Ovary (tissue), 9 donors: ENCODE data around the gene SLC25A18. TPM values are rescaled to one million over a fixed set of nuclear protein-coding genes. Genes with fewer than 3 reads are reported as not detected.

Experiments used
- DNase-seq, 5 donors: peaks; one replicate each; pipeline ENCODE4 v3.0.0-alpha.2; 2019 to 2020
- H3K27ac ChIP-seq, 2 donors: fragments of 200-600 bp; one replicate each; pipeline versions ENCODE4 v1.5.1 to v1.8.0; 2019 to 2022
- H3K27me3 ChIP-seq: fragments of 200-600 bp; one replicate; pipeline ENCODE4 v1.8.0; 2022
- H3K36me3 ChIP-seq: fragments of 200-600 bp; sonication (generic); one replicate; pipeline ENCODE4 v1.5.1; 2019
- H3K4me1 ChIP-seq: one replicate; pipeline ENCODE4 v1.8.1; 2013; ENCODE audit warnings: mild to moderate bottlenecking, moderate library complexity; ENCODE audit not compliant: insufficient read depth
- H3K4me3 ChIP-seq: fragments of 200-600 bp; sonication (generic); one replicate; pipeline ENCODE4 v1.5.1; 2017
- H3K9me3 ChIP-seq, 2 donors: fragments of 200-600 bp in 1 of 2; sonication (generic) in 1 of 2; one replicate each; pipeline versions ENCODE4 v1.5.1 to v1.8.1; 2013 to 2019; ENCODE audit warnings: mild to moderate bottlenecking in 1 of 2, moderate library complexity in 1 of 2
- EP300 ChIP-seq: sonication (generic); formaldehyde crosslinking; IDR thresholded peaks from one replicate; pipeline ENCODE4 v1.6.1; 2017; ENCODE audit warnings: antibody characterized with exemption
- POLR2A ChIP-seq: fragments of 450-650 bp; IDR thresholded peaks from one replicate; pipeline ENCODE4 v1.6.1; 2017; ENCODE audit warnings: antibody characterized with exemption, mild to moderate bottlenecking, moderate library complexity
- WGBS, 3 donors: extraction: QIAGEN DNeasy Blood & Tissue Kit in 1 of 3; methylation state at CpG; one replicate each; pipeline versions ENCODE4 v1.1.5 to v1.1.7; 2013 to 2017; 5-methylcytosine and 5-hydroxymethylcytosine counted together
- intact Hi-C, 4 donors: fragments of 100-400 bp; cut with DNase I; formaldehyde crosslinking; loops; one replicate each; pipeline versions ENCODE4 v1.11.0 to v1.15.1; 2022 to 2023
- polyA plus RNA-seq, 2 donors: library from polyadenylated mRNA; stranded (reverse); fragments of 200-250 nt in 1 of 2; fragments of 350-450 nt in 1 of 2; fragmentation: Illumina TruSeq in 1 of 2; extraction: RNeasy Lipid Tissue Mini Kit (QIAGEN cat#74804) in 1 of 2; gene quantifications; one replicate each; pipeline ENCODE4 v1.2.3, GENCODE V29; 2013 to 2014
- total RNA-seq, 7 donors: library from RNA; depleted of rRNA in 2 of 7; stranded (reverse); fragments of >200 nt in 2 of 7; fragmentation: NEBNext Ultra II Directional in 3 of 7; extraction: Animal tissue kit (Norgen Biotek cat#: 25700) in 3 of 7; gene quantifications; one replicate each; pipeline versions ENCODE4 v1.1.0 to v1.2.4, GENCODE V29; 2016 to 2023
- TF ChIP-seq, protein P1 (sequence below), 3 donors: fragments of 450-650 bp in 2 of 3; fragments of 200-600 bp in 1 of 3; IDR thresholded peaks; one replicate each; pipeline versions ENCODE4 v1.5.1 to v1.8.0; 2016 to 2022; ENCODE audit warnings: antibody characterized with exemption in 3 of 3, mild to moderate bottlenecking in 1 of 3
- donor health status: DM: no; HTN: no; CAD: no; lungs with moderate emphysema.
- donor health status: DM: no; HTN: no; CAD: no.
- donor health status: Bipolar disorder and iron deficiency.
- donor health status: DM: yes; HTN: yes; CAD: no.
- donor health status: DM: no; HTN: no; CAD: no.
- donor health status: DM: yes; HTN: yes; CAD: no.

Gene SLC25A18
- total and polyA plus RNA-seq, 9 donors, result 0.41 to 2.8 (median 1.3) TPM

DNA sequence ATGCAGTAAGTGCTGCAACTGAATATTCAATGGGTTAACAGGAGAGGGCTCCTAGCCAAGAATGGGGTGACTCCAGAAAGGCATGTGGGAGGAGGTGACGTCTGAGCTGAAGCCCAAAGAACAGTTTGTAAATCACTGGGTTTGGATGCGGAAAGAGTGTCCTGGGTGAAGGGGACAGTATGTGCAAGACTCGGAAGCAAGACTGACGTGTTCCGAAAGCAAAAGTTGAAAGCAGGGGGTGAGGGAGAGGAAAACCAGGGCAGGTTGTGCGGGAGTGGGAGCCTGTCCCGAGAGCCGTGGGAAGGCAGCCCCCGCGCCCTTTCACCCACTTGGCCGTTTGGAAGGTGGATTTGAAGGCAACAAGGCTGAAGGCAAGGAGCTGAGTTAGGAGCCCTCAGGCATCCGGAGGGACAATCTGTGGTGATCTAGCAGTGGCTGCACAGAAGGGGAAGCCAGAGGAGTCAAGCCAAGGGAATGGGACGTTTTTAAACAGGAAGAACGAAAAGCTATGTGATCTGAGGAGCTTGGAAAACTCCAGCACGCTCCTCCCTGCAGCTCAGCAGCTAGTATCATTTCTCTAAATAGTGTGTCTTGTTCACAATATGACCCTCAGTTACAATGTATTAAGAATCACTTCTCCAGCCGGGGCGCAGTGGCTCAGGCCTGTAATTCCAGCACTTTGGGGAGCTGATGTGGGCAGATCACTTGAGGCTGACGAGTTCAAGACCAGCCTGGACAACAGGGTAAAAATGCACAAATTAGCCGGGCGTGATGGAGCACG is 7.7 kb downstream of the SLC25A18 start:
- no peaks in the 10 kb centered on the region for H3K27me3 ChIP-seq
- H3K4me3 ChIP-seq, result peak overlapping the region; percentile 24
- no peaks in the 10 kb centered on the region for H3K36me3 ChIP-seq
- intact Hi-C loops, result loop anchor here in 1 of 4 donors (10.0 kb wide), 1 partner anchor 64 kb away; the partner anchor contains the start of gene BCL2L13
- DNase-seq, result peak; percentile 54 to 86 (median 78)
- H3K9me3 ChIP-seq, result no peaks in the 10 kb centered on the region
- WGBS, 3 donors, result 7 to 10% (median 8%) methylated on average over 21 of the region's 21 CpGs
- TF ChIP-seq EP300 (peak; percentile 98), POLR2A (peak; percentile 20)
- TF ChIP-seq, protein P1, sequence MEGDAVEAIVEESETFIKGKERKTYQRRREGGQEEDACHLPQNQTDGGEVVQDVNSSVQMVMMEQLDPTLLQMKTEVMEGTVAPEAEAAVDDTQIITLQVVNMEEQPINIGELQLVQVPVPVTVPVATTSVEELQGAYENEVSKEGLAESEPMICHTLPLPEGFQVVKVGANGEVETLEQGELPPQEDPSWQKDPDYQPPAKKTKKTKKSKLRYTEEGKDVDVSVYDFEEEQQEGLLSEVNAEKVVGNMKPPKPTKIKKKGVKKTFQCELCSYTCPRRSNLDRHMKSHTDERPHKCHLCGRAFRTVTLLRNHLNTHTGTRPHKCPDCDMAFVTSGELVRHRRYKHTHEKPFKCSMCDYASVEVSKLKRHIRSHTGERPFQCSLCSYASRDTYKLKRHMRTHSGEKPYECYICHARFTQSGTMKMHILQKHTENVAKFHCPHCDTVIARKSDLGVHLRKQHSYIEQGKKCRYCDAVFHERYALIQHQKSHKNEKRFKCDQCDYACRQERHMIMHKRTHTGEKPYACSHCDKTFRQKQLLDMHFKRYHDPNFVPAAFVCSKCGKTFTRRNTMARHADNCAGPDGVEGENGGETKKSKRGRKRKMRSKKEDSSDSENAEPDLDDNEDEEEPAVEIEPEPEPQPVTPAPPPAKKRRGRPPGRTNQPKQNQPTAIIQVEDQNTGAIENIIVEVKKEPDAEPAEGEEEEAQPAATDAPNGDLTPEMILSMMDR (IDR thresholded peaks at IDR 0.05), result no peak
- peak overlapping the region; percentile 26 to 30 for H3K27ac ChIP-seq
- peaks cover 8% of the 10 kb centered on the region for H3K4me1 ChIP-seq

GRCh38 chr22:17575151-17575550 is 11.9 kb downstream of the SLC25A18 start:
- H3K4me3 ChIP-seq, result no peak overlapping the region
- H3K4me1 ChIP-seq, result peaks cover 4% of the 10 kb centered on the region
- intact Hi-C loops, result loop anchor here in 1 of 4 donors (10.0 kb wide), 1 partner anchor 60 kb away; the partner anchor contains the start of gene BCL2L13
- no peaks in the 10 kb centered on the region for H3K36me3 ChIP-seq
- TF ChIP-seq EP300, result no peak
- TF ChIP-seq, protein P1 (IDR thresholded peaks at IDR 0.05), result no peak
- TF ChIP-seq POLR2A, result no peak
- DNase-seq, result no peak
- no peaks in the 10 kb centered on the region for H3K9me3 ChIP-seq
- 66 to 70% (median 69%) methylated on average over 5 of the region's 5 CpGs for WGBS, 3 donors
- no peaks in the 10 kb centered on the region for H3K27me3 ChIP-seq
- H3K27ac ChIP-seq, result no peak overlapping the region

DNA sequence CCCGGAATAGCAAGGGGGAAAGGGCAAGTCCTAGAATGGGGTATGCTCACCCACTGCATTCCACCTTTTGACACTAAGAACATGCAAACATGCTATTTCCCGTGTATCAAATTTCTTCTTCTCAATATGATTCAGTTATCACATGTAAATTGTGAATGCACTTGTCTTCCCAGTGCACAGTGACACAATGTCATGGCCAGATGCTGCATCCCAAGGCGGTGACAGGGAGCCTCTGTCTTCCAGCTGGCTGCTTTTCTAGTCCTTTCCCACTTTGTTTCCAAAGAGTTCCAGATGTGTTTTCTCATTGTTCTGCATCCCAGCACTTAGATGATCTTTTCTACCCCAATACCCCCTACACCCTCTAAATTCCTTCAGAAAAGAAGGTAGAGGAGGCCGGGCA is 12.4 kb downstream of the SLC25A18 start:
- intact Hi-C loops, result loop anchor here in 1 of 4 donors (10.0 kb wide), 1 partner anchor 59 kb away; the partner anchor contains the start of gene BCL2L13
- TF ChIP-seq EP300 (no peak), POLR2A (no peak)
- TF ChIP-seq, protein P1 (IDR thresholded peaks at IDR 0.05), result no peak
- Histone ChIP-seq H3K27me3 (no peaks in the 10 kb centered on the region), H3K9me3 (no peaks in the 10 kb centered on the region), H3K4me3 (no peak overlapping the region), H3K27ac (no peak overlapping the region), H3K36me3 (no peaks in the 10 kb centered on the region), H3K4me1 (peaks cover 7% of the 10 kb centered on the region)
- WGBS, 3 donors, result 73 to 79% (median 74%) methylated on average over 4 of the region's 4 CpGs
- no peak for DNase-seq

- intact Hi-C loops, result loop anchor here in 1 of 4 donors (10.0 kb wide), 1 partner anchor 58 kb away; the partner anchor contains the start of gene BCL2L13
- Histone ChIP-seq H3K36me3 (no peaks in the 10 kb centered on the region), H3K4me3 (no peak overlapping the region), H3K9me3 (no peaks in the 10 kb centered on the region), H3K27me3 (no peaks in the 10 kb centered on the region), H3K27ac (no peak overlapping the region), H3K4me1 (peaks cover 6% of the 10 kb centered on the region)
- DNase-seq, result peak in 1 of 5 donors; percentile 17
- TF ChIP-seq, protein P1 (IDR thresholded peaks at IDR 0.05), result no peak
- TF ChIP-seq EP300, result no peak
- no peak for TF ChIP-seq POLR2A
- 77 to 93% (median 92%) methylated on average over 6 of the region's 6 CpGs for WGBS, 3 donors
Observed at GRCh38 chr22:17576470-17576869, 13.2 kb downstream of the SLC25A18 start.
